Naive thymus-derived CD4-positive, alpha-beta T cell (primary cell): Measurements from ENCODE around the gene BRD3OS. TPM values are rescaled to one million over a fixed set of nuclear protein-coding genes. Genes with fewer than 3 reads are reported as not detected.

Source experiments
- ATAC-seq: fragments of 150-1000 bp; cut with Tn5 transposase; 2 replicates; pipeline ENCODE4 v1.10.0; 2021; ENCODE audit warnings: mild to moderate bottlenecking, moderate library complexity
- CTCF ChIA-PET: fragments of 350-600 bp; sonication (Branson Sonifier 250); formaldehyde crosslinking; loops from one replicate; lab custom pipeline; 2021; ENCODE audit warnings: antibody characterized with exemption; lab: Charles Lee
- POLR2A ChIA-PET: fragments of 350-600 bp; sonication (Branson Sonifier 250); formaldehyde crosslinking; loops from one replicate; lab custom pipeline; 2021; ENCODE audit warnings: antibody characterized with exemption, inconsistent platforms; lab: Charles Lee
- DNase-seq, 9 donors: peaks; one replicate each; pipeline versions ENCODE4 v3.0.0 to v3.0.0-alpha.2; 2020 to 2022; ENCODE audit warnings: mixed read lengths in 1 of 9
- H3K27ac ChIP-seq: one replicate; pipeline ENCODE4 v1.7.0; 2013; ENCODE audit warnings: mild to moderate bottlenecking, low read depth, low read length, moderate library complexity
- H3K27me3 ChIP-seq, 2 donors: one replicate each; pipeline ENCODE4 v1.7.0; 2013; ENCODE audit warnings: low read length in 2 of 2, mild to moderate bottlenecking in 2 of 2, moderate library complexity in 2 of 2; ENCODE audit not compliant: control insufficient read depth in 2 of 2, insufficient read depth in 2 of 2
- H3K36me3 ChIP-seq, 3 experiments: 1 replicate in 2 of 3; 2 replicates in 1 of 3; pipeline ENCODE4 v1.7.0; 2013; ENCODE audit warnings: low read length in 3 of 3, mild to moderate bottlenecking in 3 of 3, moderate library complexity in 1 of 3; ENCODE audit not compliant: insufficient read depth in 3 of 3, control insufficient read depth in 2 of 3
- H3K4me1 ChIP-seq, 2 donors: one replicate each; pipeline ENCODE4 v1.7.0; 2013; ENCODE audit warnings: low read length in 2 of 2, mild to moderate bottlenecking in 2 of 2, moderate library complexity in 1 of 2; ENCODE audit not compliant: control insufficient read depth in 2 of 2, insufficient read depth in 2 of 2
- H3K4me3 ChIP-seq: 2 replicates; pipeline ENCODE4 v1.7.0; 2013; ENCODE audit warnings: mild to moderate bottlenecking, low read length
- H3K9me3 ChIP-seq, 3 experiments: 1 replicate in 2 of 3; 2 replicates in 1 of 3; pipeline ENCODE4 v1.7.0; 2013; ENCODE audit warnings: low read length in 3 of 3; ENCODE audit not compliant: control insufficient read depth in 2 of 3
- H3K27ac Mint-ChIP-seq, 9 donors: one replicate each; pipeline ENCODE4 v1.8.0; 2020 to 2022; ENCODE audit warnings: mixed read lengths in 9 of 9, mild to moderate bottlenecking in 8 of 9, moderate library complexity in 5 of 9, inconsistent platforms in 2 of 9
- H3K27me3 Mint-ChIP-seq, 5 donors: one replicate each; pipeline ENCODE4 v1.8.0; 2021 to 2022; ENCODE audit warnings: mixed read lengths in 5 of 5, mild to moderate bottlenecking in 1 of 5
- H3K36me3 Mint-ChIP-seq, 5 donors: one replicate each; pipeline ENCODE4 v1.8.0; 2020 to 2022; ENCODE audit warnings: mixed read lengths in 5 of 5, mild to moderate bottlenecking in 3 of 5, inconsistent platforms in 1 of 5
- H3K4me1 Mint-ChIP-seq, 7 donors: one replicate each; pipeline ENCODE4 v1.8.0; 2020 to 2022; ENCODE audit warnings: mixed read lengths in 7 of 7, mild to moderate bottlenecking in 3 of 7, inconsistent platforms in 1 of 7
- H3K4me3 Mint-ChIP-seq, 10 donors: one replicate each; pipeline ENCODE4 v1.8.0; 2020 to 2022; ENCODE audit warnings: mild to moderate bottlenecking in 10 of 10, mixed read lengths in 10 of 10, moderate library complexity in 6 of 10, inconsistent platforms in 2 of 10
- H3K9me3 Mint-ChIP-seq, 11 donors: one replicate each; pipeline ENCODE4 v1.8.0; 2020 to 2022; ENCODE audit warnings: mixed read lengths in 11 of 11, mild to moderate bottlenecking in 4 of 11, inconsistent platforms in 1 of 11, moderate library complexity in 1 of 11
- intact Hi-C, 2 donors: fragments of 100-400 bp; cut with micrococcal nuclease; formaldehyde crosslinking; loops; one replicate each; pipeline ENCODE4 v1.15.1; 2023
- polyA plus RNA-seq, 2 donors: library from polyadenylated mRNA; unstranded; fragments of 300-500 nt; fragmentation: Illumina TruSeq; gene quantifications; one replicate each; pipeline ENCODE4 v1.2.3, GENCODE V29; 2021
- total RNA-seq, 6 experiments: library from RNA in 5 of 6; stranded (reverse) in 5 of 6; gene quantifications; 1 replicate in 5 of 6; 2 replicates in 1 of 6; pipeline ENCODE4 v1.2.3 and lab custom pipeline; 2021 to 2026

The BRD3OS gene
- total and polyA plus RNA-seq, 7 experiments from 2014 or later, result 8.3 to 28.1 (median 18.4) TPM

GRCh38 chr9:134061019-134061687, 35.9 kb downstream of the BRD3OS start:
- peaks cover 22 to 85% (median 48%) of the 10 kb centered on the region in 7 donors for H3K4me1 Mint-ChIP-seq
- ChIA-PET POLR2A (interaction anchor here (1.0 kb wide), 1 partner anchor 10 kb away, joined by 3 read pairs; no protein-coding TSS in a partner anchor), CTCF (no interaction called here)
- H3K4me1 ChIP-seq, result peaks cover 10 to 13% of the 10 kb centered on the region in 2 donors
- no peak overlapping the region for H3K27ac ChIP-seq
- ATAC-seq (no peak), DNase-seq (no peak)
- H3K27me3 Mint-ChIP-seq, result no peaks in the 10 kb centered on the region
- peak overlapping the region in 2 of 9 donors; percentile 21 to 25 for H3K27ac Mint-ChIP-seq
- H3K9me3 ChIP-seq, result no peaks in the 10 kb centered on the region
- no peaks in the 10 kb centered on the region for H3K9me3 Mint-ChIP-seq
- H3K27me3 ChIP-seq, result no peaks in the 10 kb centered on the region
- intact Hi-C loops, result loop anchor here in 1 of 2 donors (10.0 kb wide), 1 partner anchor 1116 kb away; the partner anchor contains the start of gene TSC1
- peak overlapping the region in 3 of 10 donors; percentile 10 to 50 (median 47) for H3K4me3 Mint-ChIP-seq
- peaks cover 0 to 3% (median 0%) of the 10 kb centered on the region in 5 donors for H3K36me3 Mint-ChIP-seq
- H3K4me3 ChIP-seq, result no peak overlapping the region
- peaks cover 0 to 6% (median 0%) of the 10 kb centered on the region in 3 experiments for H3K36me3 ChIP-seq

GRCh38 chr9:134061688-134062371, 36.5 kb downstream of the BRD3OS start:
- Histone ChIP-seq H3K36me3 (peaks cover 0 to 6% (median 0%) of the 10 kb centered on the region in 3 experiments), H3K9me3 (no peaks in the 10 kb centered on the region), H3K4me3 (no peak overlapping the region), H3K27ac (no peak overlapping the region), H3K4me1 (peaks cover 13 to 19% of the 10 kb centered on the region in 2 donors), H3K27me3 (no peaks in the 10 kb centered on the region)
- H3K27me3 Mint-ChIP-seq, result no peaks in the 10 kb centered on the region
- no peaks in the 10 kb centered on the region for H3K9me3 Mint-ChIP-seq
- no peak for DNase-seq
- H3K36me3 Mint-ChIP-seq, result peaks cover 0 to 3% (median 0%) of the 10 kb centered on the region in 5 donors
- ChIA-PET CTCF (no interaction called here), POLR2A (interaction anchor here (1.0 kb wide), 1 partner anchor 9 kb away, joined by 3 read pairs; no protein-coding TSS in a partner anchor)
- peaks cover 26 to 87% (median 53%) of the 10 kb centered on the region in 7 donors for H3K4me1 Mint-ChIP-seq
- H3K27ac Mint-ChIP-seq, result no peak overlapping the region
- ATAC-seq, result no peak
- peak overlapping the region in 1 of 10 donors; percentile 50 for H3K4me3 Mint-ChIP-seq
- intact Hi-C loops, result loop anchor here in 1 of 2 donors (10.0 kb wide), 1 partner anchor 1117 kb away; the partner anchor contains the start of gene TSC1

GRCh38 chr9:134062461-134063087, 37.3 kb downstream of the BRD3OS start:
- no peak for ATAC-seq
- H3K27me3 Mint-ChIP-seq, result no peaks in the 10 kb centered on the region
- H3K4me1 Mint-ChIP-seq, result peaks cover 26 to 79% (median 53%) of the 10 kb centered on the region in 7 donors
- ChIA-PET CTCF (no interaction called here), POLR2A (interaction anchor here (0.8 to 1.0 kb wide), 2 partner anchors 8 to 102 kb away, joined by 3 read pairs; partner anchors contain the start of gene RNU6ATAC)
- H3K27me3 ChIP-seq, result no peaks in the 10 kb centered on the region
- peak overlapping the region in 1 of 10 donors; percentile 16 for H3K4me3 Mint-ChIP-seq
- intact Hi-C loops, result loop anchor here in 1 of 2 donors (10.0 kb wide), 1 partner anchor 1118 kb away; the partner anchor contains the start of gene TSC1
- no peak overlapping the region for H3K27ac ChIP-seq
- peaks cover 13 to 20% of the 10 kb centered on the region in 2 donors for H3K4me1 ChIP-seq
- no peaks in the 10 kb centered on the region for H3K36me3 Mint-ChIP-seq
- no peaks in the 10 kb centered on the region for H3K36me3 ChIP-seq
- peak overlapping the region in 1 of 9 donors; percentile 48 for H3K27ac Mint-ChIP-seq
- H3K9me3 Mint-ChIP-seq, result no peaks in the 10 kb centered on the region
- DNase-seq, result no peak
- no peaks in the 10 kb centered on the region for H3K9me3 ChIP-seq
- no peak overlapping the region for H3K4me3 ChIP-seq

GRCh38 chr9:134063088-134063570, 37.8 kb downstream of the BRD3OS start:
- Mint-ChIP-seq H3K27ac (peak overlapping the region in 2 of 9 donors; percentile 22 to 59), H3K36me3 (no peaks in the 10 kb centered on the region), H3K4me3 (peak overlapping the region in 2 of 10 donors; percentile 40 to 51), H3K4me1 (peaks cover 26 to 78% (median 53%) of the 10 kb centered on the region in 7 donors), H3K9me3 (no peaks in the 10 kb centered on the region), H3K27me3 (no peaks in the 10 kb centered on the region)
- DNase-seq (no peak), ATAC-seq (no peak)
- Histone ChIP-seq H3K27me3 (no peaks in the 10 kb centered on the region), H3K4me3 (no peak overlapping the region), H3K36me3 (no peaks in the 10 kb centered on the region), H3K9me3 (no peaks in the 10 kb centered on the region), H3K27ac (no peak overlapping the region), H3K4me1 (peaks cover 13 to 20% of the 10 kb centered on the region in 2 donors)
- ChIA-PET CTCF (no interaction called here), POLR2A (interaction anchor here (0.5 to 0.8 kb wide), 2 partner anchors 76 to 101 kb away, joined by 3 read pairs; partner anchors contain the start of gene RNU6ATAC)
- intact Hi-C loops, result loop anchor here in 1 of 2 donors (10.0 kb wide), 1 partner anchor 1118 kb away; the partner anchor contains the start of gene TSC1

- POLR2A ChIA-PET, result interaction anchor here (0.5 to 1.2 kb wide), 3 partner anchors 38 to 101 kb away, joined by 3 read pairs; partner anchors contain the start of genes BRD3OS and RNU6ATAC
- Mint-ChIP-seq H3K4me3 (peak overlapping the region in 3 of 10 donors; percentile 25 to 51 (median 40)), H3K9me3 (no peaks in the 10 kb centered on the region), H3K27ac (peak overlapping the region in 1 of 9 donors; percentile 59), H3K36me3 (no peaks in the 10 kb centered on the region), H3K27me3 (peaks cover 0 to 2% (median 0%) of the 10 kb centered on the region in 5 donors), H3K4me1 (peaks cover 26 to 73% (median 52%) of the 10 kb centered on the region in 7 donors)
- H3K27me3 ChIP-seq, result no peaks in the 10 kb centered on the region
- no peak for ATAC-seq
- H3K27ac ChIP-seq, result no peak overlapping the region
- peaks cover 15 to 20% of the 10 kb centered on the region in 2 donors for H3K4me1 ChIP-seq
- no peak overlapping the region for H3K4me3 ChIP-seq
- H3K9me3 ChIP-seq, result no peaks in the 10 kb centered on the region
- intact Hi-C loops, result loop anchor here in 1 of 2 donors (10.0 kb wide), 1 partner anchor 1119 kb away; the partner anchor contains the start of gene TSC1
- CTCF ChIA-PET, result interaction anchor here (0.7 kb wide), 2 partner anchors 18 to 164 kb away, joined by 3 read pairs; no protein-coding TSS in a partner anchor
- no peak for DNase-seq
- no peaks in the 10 kb centered on the region for H3K36me3 ChIP-seq
These were observed 38.5 kb downstream of the BRD3OS start for GRCh38 chr9:134063571-134064450.
